HUDEP-2 (cell line): ENCODE results near the gene PPTC7.
"Not testable (repeated sequence)": the region's sequence is repeated elsewhere in the genome, so short reads cannot be mapped to it uniquely, and the experiment has no call there.

Experiments
- DNase-seq, 76 experiments: peaks; one replicate each; lab custom pipeline; 2025; ENCODE audit not compliant: unreplicated experiment in 76 of 76; lab: John Stamatoyannopoulos, UW

PPTC7 gene

GRCh38 chr12:110563702-110564470 is 19.2 kb downstream of the PPTC7 start:
- DNase-seq = no peak

GRCh38 chr12:110562386-110562785 is 20.7 kb downstream of the PPTC7 start:
- not testable (repeated sequence) for DNase-seq

- no peak for DNase-seq
Measured at GRCh38 chr12:110561471-110562201, 21.5 kb downstream of the PPTC7 start.

- DNase-seq = no peak
Measured at GRCh38 chr12:110560946-110561345, 22.2 kb downstream of the PPTC7 start.

GRCh38 chr12:110560048-110560447 is 23.1 kb downstream of the PPTC7 start:
- no peak for DNase-seq

- not testable (repeated sequence) for DNase-seq
Measured at GRCh38 chr12:110558945-110559344, 24.2 kb downstream of the PPTC7 start.

GRCh38 chr12:110557300-110557699 is 25.8 kb downstream of the PPTC7 start:
- DNase-seq = no peak

- DNase-seq = no peak
Measured at GRCh38 chr12:110556705-110557104, 26.4 kb downstream of the PPTC7 start.

- no peak for DNase-seq
Measured at GRCh38 chr12:110555577-110556406, 27.3 kb downstream of the PPTC7 start.

- no peak for DNase-seq
Measured at GRCh38 chr12:110554184-110554583, 28.9 kb downstream of the PPTC7 start.

GRCh38 chr12:110550981-110551380 is 32.1 kb downstream of the PPTC7 start:
- DNase-seq = no peak

GRCh38 chr12:110549716-110550115 is 33.4 kb downstream of the PPTC7 start:
- DNase-seq = no peak

GRCh38 chr12:110548678-110549077 is 34.4 kb downstream of the PPTC7 start:
- DNase-seq = no peak

- DNase-seq = no peak
Measured at GRCh38 chr12:110547090-110547489, 36.0 kb downstream of the PPTC7 start.

- DNase-seq = no peak
Measured at GRCh38 chr12:110546339-110546738, 36.8 kb downstream of the PPTC7 start.

- DNase-seq = no peak
Measured at GRCh38 chr12:110545812-110546211, 37.3 kb downstream of the PPTC7 start.

GRCh38 chr12:110545259-110545658 is 37.9 kb downstream of the PPTC7 start:
- DNase-seq = not testable (repeated sequence)

GRCh38 chr12:110543965-110544364 is 39.2 kb downstream of the PPTC7 start:
- DNase-seq = no peak

GRCh38 chr12:110543252-110543959 is 39.7 kb downstream of the PPTC7 start:
- peak in 72 of 76 experiments; percentile 12 to 93 (median 71) for DNase-seq

- DNase-seq = no peak
Measured at GRCh38 chr12:110540048-110540447, 43.1 kb downstream of the PPTC7 start.
